Measurements from ENCODE around the gene WDR88.

DNA sequence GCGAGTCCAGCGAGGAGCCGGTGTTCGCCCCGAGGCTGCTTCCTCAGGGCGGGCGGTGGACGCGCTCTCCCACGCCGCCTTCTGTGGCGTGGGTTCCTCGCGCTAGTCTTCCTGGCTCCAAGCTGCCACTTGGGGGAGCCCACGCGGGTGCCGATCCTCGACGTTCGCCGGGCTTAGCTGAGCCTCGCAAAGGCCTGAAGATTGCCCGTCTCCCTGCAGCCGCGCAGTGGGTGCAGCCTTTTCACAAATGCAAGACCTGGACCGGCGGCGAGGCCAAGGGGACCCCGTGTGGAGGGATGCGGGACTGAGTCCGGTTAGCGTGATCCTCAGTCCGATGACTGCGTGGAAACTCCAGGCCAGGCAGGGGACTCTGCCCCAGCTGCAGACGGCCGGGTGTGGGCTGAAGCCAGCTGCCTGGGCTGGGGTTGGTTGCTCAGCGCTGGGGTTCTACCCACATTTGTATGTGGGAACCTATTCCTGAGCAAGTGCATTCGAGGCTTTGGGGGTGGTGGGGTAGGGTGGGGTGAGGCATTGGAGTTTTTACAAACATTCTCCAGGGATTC, 45.6 kb downstream of the WDR88 start:
- TF ChIP-seq, protein P1, sequence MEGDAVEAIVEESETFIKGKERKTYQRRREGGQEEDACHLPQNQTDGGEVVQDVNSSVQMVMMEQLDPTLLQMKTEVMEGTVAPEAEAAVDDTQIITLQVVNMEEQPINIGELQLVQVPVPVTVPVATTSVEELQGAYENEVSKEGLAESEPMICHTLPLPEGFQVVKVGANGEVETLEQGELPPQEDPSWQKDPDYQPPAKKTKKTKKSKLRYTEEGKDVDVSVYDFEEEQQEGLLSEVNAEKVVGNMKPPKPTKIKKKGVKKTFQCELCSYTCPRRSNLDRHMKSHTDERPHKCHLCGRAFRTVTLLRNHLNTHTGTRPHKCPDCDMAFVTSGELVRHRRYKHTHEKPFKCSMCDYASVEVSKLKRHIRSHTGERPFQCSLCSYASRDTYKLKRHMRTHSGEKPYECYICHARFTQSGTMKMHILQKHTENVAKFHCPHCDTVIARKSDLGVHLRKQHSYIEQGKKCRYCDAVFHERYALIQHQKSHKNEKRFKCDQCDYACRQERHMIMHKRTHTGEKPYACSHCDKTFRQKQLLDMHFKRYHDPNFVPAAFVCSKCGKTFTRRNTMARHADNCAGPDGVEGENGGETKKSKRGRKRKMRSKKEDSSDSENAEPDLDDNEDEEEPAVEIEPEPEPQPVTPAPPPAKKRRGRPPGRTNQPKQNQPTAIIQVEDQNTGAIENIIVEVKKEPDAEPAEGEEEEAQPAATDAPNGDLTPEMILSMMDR (IDR thresholded peaks at IDR 0.05; ENCODE audit: extremely low read depth in 1 of 2, insufficient read depth in 1 of 2, low read depth in 1 of 2, low read length in 2 of 2): peak; percentile 22 to 48
- TF ChIP-seq POLR2AphosphoS5 (IDR thresholded peaks at IDR 0.05; ENCODE audit: insufficient read depth, low read depth, low read length): no peak
